ENCODE measurements around the gene BPNT1.

DNA sequence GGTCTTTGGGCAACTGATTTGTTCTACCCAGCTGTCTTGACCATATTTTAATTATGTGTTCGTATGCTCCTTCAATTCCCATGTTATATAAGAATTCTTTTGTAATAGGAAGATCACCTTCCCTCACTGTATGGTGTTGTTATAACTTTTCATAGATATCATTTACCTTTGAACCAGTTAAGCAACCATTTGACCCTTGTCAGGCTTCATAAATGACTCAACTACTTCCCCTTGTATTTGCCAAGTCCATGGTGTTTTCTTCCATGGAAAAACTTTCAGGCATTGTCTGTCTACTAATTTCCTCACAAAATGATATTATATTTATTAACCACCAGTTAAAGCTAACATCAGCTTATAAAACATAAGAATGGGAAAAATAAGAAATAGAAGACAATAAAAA, 5.1 kb downstream of the BPNT1 start:
- no peak for TF ChIP-seq CTCF (conservative IDR thresholded peaks at IDR 0.05; ENCODE audit: low read length)
- TF ChIP-seq EZH2phosphoT487 (IDR thresholded peaks at IDR 0.05; ENCODE audit: borderline replicate concordance, low read depth, low read length): no peak

All from OCI-LY7 (cell line).